Chondrocyte (in vitro differentiated cells): ENCODE data around the gene CDK14. TPM values are rescaled to one million over a fixed set of nuclear protein-coding genes. Genes with fewer than 3 reads are reported as not detected.

Experiments used
- DNase-seq: peaks from one replicate; pipeline ENCODE4 v3.0.0; 2021; ENCODE audit warnings: mixed read lengths, low spot score
- H3K27ac Mint-ChIP-seq: one replicate; pipeline ENCODE4 v1.8.0; 2021; ENCODE audit warnings: mild to moderate bottlenecking, moderate library complexity, mixed read lengths; ENCODE audit not compliant: unreplicated experiment
- H3K27me3 Mint-ChIP-seq: 2 replicates; pipeline ENCODE4 v1.8.0; 2021; ENCODE audit warnings: low read depth, mixed read lengths
- H3K36me3 Mint-ChIP-seq: 2 replicates; pipeline ENCODE4 v1.8.0; 2021; ENCODE audit warnings: low read depth, mixed read lengths
- H3K4me1 Mint-ChIP-seq: 2 replicates; pipeline ENCODE4 v1.8.0; 2021; ENCODE audit warnings: low read depth, mild to moderate bottlenecking, mixed read lengths
- H3K4me3 Mint-ChIP-seq: one replicate; pipeline ENCODE4 v1.8.0; 2021; ENCODE audit warnings: mild to moderate bottlenecking, moderate library complexity, mixed read lengths; ENCODE audit not compliant: unreplicated experiment
- H3K9me3 Mint-ChIP-seq: 2 replicates; pipeline ENCODE4 v1.8.0; 2021; ENCODE audit warnings: low read depth, mixed read lengths
- CTCF ChIP-seq: fragments of 200-600 bp; sonication (generic); IDR thresholded peaks from 2 replicates; pipeline ENCODE4 v1.5.0; 2021; ENCODE audit warnings: antibody characterized with exemption, mild to moderate bottlenecking, moderate library complexity
- total RNA-seq: library from RNA; stranded (reverse); gene quantifications from 3 replicates; pipeline ENCODE4 v1.2.1, GENCODE V29; 2021

Gene CDK14
- total RNA-seq, 1 donor from 2014 or later: 61.4 TPM

DNA sequence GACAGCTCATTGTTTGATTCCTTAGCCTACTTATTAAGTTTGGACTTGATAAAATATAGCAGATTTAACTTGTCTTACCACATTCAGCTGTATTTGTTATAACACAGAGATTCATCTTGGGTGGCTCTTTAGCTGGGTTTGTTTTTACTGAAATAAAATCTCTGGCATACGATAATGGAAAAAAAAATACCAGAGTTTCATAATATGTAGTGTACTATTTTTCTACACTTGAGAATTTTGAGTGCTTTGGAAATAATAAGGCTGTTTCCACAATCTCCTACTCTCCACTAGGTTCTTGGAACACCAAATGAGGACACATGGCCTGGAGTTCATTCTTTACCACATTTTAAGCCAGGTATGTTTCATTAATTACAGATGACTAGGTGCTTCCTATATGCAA is 449.5 kb downstream of the CDK14 start:
- Mint-ChIP-seq H3K9me3 (no peaks in the 10 kb centered on the region), H3K27ac (peak overlapping the region; percentile 43), H3K36me3 (peaks cover 4% of the 10 kb centered on the region), H3K4me3 (no peak overlapping the region), H3K4me1 (peaks cover 54% of the 10 kb centered on the region), H3K27me3 (no peaks in the 10 kb centered on the region)
- no peak for TF ChIP-seq CTCF
- DNase-seq: no peak

DNA sequence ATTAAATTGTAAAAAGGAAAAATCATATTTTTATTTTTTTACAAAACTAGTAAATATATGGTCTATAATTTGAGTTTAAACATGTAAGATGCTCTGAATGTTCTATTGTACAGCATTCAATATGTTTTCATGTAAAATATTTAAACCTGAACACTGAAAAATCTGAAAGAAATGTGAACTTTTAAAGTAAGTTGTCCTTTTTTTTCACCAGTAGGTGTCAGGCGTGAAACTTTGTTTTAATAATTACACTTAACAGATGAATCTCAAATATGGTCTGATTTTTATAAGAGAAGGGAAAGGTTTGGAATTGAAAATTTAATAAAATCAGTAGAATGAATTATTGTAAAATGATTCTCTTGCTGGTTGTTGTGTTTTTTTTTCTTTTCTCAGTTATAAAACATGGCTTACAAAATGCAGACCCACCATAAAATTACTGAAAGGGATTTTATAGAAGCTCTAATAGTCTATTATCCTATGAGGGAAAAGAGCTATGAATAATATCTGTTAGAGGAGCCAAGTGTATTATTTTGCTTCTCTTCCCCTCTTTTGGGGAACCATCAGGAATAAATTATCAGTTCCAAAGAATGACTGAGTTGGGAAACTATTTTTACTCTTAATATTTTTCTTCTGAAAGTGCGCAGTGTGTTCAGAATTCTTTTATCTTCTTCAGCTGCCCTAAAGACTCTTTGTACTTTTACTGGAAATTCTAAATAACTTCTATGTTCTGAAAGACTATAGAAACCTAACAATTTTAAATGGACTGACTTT is 450.4 kb downstream of the CDK14 start:
- Mint-ChIP-seq H3K9me3 (no peaks in the 10 kb centered on the region), H3K27ac (peak overlapping the region; percentile 34), H3K4me1 (peaks cover 58% of the 10 kb centered on the region), H3K36me3 (peaks cover 4% of the 10 kb centered on the region), H3K4me3 (no peak overlapping the region), H3K27me3 (no peaks in the 10 kb centered on the region)
- DNase-seq: no peak
- TF ChIP-seq CTCF: peak; percentile 87

- TF ChIP-seq CTCF: no peak
- Mint-ChIP-seq H3K27me3 (no peaks in the 10 kb centered on the region), H3K36me3 (peaks cover 4% of the 10 kb centered on the region), H3K4me1 (peaks cover 51% of the 10 kb centered on the region), H3K9me3 (no peaks in the 10 kb centered on the region), H3K4me3 (no peak overlapping the region), H3K27ac (no peak overlapping the region)
- no peak for DNase-seq
Measured at GRCh38 chr7:91047636-91048035, 451.5 kb downstream of the CDK14 start.

DNA sequence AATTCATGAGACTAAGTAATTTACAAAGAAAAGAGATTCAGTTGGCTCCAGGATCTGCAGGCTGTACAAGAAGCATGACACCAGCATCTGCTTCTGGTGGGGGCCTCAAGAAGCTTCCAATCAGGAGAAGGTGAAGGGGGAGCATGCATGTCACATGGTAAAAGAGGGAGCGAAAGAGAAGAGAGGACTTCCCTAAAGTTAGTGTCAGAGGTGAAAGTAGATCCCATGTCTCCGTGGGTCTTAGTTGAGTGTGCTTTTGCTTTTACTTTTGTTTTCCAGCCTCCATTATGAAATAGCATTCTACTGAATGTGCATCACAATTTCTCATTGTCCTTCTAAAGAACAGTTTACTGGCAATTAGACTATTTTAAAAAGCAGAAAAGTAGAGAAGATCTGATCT is 454.6 kb downstream of the CDK14 start:
- no peaks in the 10 kb centered on the region for H3K27me3 Mint-ChIP-seq
- TF ChIP-seq CTCF: no peak
- no peak overlapping the region for H3K27ac Mint-ChIP-seq
- no peaks in the 10 kb centered on the region for H3K9me3 Mint-ChIP-seq
- H3K36me3 Mint-ChIP-seq: peaks cover 6% of the 10 kb centered on the region
- no peak overlapping the region for H3K4me3 Mint-ChIP-seq
- peaks cover 35% of the 10 kb centered on the region for H3K4me1 Mint-ChIP-seq
- no peak for DNase-seq

DNA sequence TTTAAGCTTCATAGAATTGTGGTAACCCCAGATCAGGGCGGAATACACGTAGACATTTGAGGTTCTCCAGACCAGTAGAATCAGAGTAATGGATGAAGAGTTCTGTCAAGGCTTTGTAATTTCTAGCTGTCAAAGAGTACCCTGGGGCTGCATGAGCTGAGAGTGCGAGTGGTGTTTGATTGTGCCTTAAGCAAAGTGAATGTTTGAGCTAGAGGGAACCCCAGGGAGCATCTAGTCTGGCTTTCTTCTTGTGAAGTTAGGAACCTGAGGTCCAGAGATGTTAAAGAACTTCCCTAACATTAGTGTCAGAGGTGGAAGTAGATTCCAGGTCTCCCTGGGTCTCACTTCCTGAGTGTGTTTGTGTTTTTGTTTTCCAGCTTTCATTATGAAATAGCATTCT is 455.8 kb downstream of the CDK14 start:
- no peak overlapping the region for H3K27ac Mint-ChIP-seq

More for the DNA sequence above, 455.8 kb downstream of the CDK14 start:
- H3K4me1 Mint-ChIP-seq: peaks cover 22% of the 10 kb centered on the region
- no peak overlapping the region for H3K4me3 Mint-ChIP-seq
- peaks cover 6% of the 10 kb centered on the region for H3K36me3 Mint-ChIP-seq
- no peak for TF ChIP-seq CTCF
- DNase-seq: no peak
- H3K27me3 Mint-ChIP-seq: no peaks in the 10 kb centered on the region
- no peaks in the 10 kb centered on the region for H3K9me3 Mint-ChIP-seq
